ENCODE data around the gene UBTD1.

DNA sequence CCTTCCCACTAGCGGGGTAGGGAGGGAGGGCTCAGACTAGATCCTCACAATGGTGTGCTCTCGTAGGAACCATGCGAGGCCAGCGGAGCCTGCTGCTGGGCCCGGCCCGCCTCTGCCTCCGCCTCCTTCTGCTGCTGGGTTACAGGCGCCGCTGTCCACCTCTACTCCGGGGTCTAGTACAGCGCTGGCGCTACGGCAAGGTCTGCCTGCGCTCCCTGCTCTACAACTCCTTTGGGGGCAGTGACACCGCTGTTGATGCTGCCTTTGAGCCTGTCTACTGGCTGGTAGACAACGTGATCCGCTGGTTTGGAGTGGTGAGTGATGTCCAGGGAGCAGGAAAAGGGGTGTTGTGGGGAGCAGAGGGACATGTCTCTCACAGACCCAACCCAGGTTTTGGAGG, 47.1 kb upstream of the UBTD1 start:
- TF ChIP-seq POLR2A (IDR thresholded peaks at IDR 0.05), result no peak
- TF ChIP-seq, protein P1, sequence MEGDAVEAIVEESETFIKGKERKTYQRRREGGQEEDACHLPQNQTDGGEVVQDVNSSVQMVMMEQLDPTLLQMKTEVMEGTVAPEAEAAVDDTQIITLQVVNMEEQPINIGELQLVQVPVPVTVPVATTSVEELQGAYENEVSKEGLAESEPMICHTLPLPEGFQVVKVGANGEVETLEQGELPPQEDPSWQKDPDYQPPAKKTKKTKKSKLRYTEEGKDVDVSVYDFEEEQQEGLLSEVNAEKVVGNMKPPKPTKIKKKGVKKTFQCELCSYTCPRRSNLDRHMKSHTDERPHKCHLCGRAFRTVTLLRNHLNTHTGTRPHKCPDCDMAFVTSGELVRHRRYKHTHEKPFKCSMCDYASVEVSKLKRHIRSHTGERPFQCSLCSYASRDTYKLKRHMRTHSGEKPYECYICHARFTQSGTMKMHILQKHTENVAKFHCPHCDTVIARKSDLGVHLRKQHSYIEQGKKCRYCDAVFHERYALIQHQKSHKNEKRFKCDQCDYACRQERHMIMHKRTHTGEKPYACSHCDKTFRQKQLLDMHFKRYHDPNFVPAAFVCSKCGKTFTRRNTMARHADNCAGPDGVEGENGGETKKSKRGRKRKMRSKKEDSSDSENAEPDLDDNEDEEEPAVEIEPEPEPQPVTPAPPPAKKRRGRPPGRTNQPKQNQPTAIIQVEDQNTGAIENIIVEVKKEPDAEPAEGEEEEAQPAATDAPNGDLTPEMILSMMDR (IDR thresholded peaks at IDR 0.05), result no peak

Data from Peyer's patch (tissue), 4 donors.